ENCODE results near the gene SERF1A.
"Not testable (repeated sequence)": the region's sequence is repeated elsewhere in the genome, so short reads cannot be mapped to it uniquely, and the experiment has no call there.

DNA sequence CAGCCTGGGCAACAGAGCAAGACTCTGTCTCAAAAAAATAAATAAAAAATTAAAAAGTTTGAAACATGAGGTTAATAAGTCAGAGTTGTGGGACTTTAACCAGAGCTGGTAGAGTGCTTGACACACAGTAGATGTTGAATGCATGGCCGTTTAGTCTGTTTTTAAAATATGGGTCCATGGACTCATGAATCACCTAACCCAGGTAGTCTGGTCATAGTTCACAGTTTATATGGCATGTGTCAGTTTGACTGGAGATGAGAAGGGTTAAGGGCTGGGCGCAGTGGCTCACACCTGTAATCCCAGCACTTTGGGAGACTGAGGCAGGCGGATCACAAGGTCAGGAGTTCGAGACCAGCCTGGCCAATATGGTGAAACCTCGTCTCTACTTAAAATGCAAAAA lies 6.2 kb downstream of the SERF1A start:
- not testable (repeated sequence) for TF ChIP-seq CTCF, POLR2AphosphoS5, POLR2A (IDR thresholded peaks at IDR 0.05)
